Right lobe of liver (tissue), 4 donors: ENCODE data around the gene STAT6.

ENCODE experiments used
- POLR2A ChIP-seq: fragments of 450-650 bp; IDR thresholded peaks from one replicate; pipeline ENCODE4 v1.6.1; 2017; ENCODE audit warnings: antibody characterized with exemption, mild to moderate bottlenecking
- TF ChIP-seq, protein P1 (sequence below), 4 donors: fragments of 200-600 bp in 3 of 4; fragments of 450-650 bp in 1 of 4; IDR thresholded peaks; one replicate each; pipeline versions ENCODE4 v1.5.1 to v1.8.0; 2016 to 2022; ENCODE audit warnings: antibody characterized with exemption in 4 of 4, mild to moderate bottlenecking in 2 of 4
- donor health status: DM: no; HTN: no; CAD: no.
- donor health status: DM: no; HTN: no; CAD: no.
- donor health status: DM: no; HTN: yes; CAD: no.

GRCh38 chr12:57154804-57155434 is 43.8 kb upstream of the STAT6 start:
- TF ChIP-seq, protein P1, sequence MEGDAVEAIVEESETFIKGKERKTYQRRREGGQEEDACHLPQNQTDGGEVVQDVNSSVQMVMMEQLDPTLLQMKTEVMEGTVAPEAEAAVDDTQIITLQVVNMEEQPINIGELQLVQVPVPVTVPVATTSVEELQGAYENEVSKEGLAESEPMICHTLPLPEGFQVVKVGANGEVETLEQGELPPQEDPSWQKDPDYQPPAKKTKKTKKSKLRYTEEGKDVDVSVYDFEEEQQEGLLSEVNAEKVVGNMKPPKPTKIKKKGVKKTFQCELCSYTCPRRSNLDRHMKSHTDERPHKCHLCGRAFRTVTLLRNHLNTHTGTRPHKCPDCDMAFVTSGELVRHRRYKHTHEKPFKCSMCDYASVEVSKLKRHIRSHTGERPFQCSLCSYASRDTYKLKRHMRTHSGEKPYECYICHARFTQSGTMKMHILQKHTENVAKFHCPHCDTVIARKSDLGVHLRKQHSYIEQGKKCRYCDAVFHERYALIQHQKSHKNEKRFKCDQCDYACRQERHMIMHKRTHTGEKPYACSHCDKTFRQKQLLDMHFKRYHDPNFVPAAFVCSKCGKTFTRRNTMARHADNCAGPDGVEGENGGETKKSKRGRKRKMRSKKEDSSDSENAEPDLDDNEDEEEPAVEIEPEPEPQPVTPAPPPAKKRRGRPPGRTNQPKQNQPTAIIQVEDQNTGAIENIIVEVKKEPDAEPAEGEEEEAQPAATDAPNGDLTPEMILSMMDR (IDR thresholded peaks at IDR 0.05), result no peak
- no peak for TF ChIP-seq POLR2A
